Measurements from ENCODE around the gene ECM2.

- no peak for TF ChIP-seq POLR2A (IDR thresholded peaks at IDR 0.05; ENCODE audit: low read length)
- no peak for TF ChIP-seq GATA1 (IDR thresholded peaks at IDR 0.05; ENCODE audit: low read depth, low read length)
Observed at GRCh38 chr9:92550765-92551164, 15.0 kb upstream of the ECM2 start.
